ENCODE data around the gene DICER1.

DICER1 gene

GRCh38 chr14:95037273-95037672 lies 120.1 kb downstream of the DICER1 start:
- no peak for DNase-seq (ENCODE audit: low spot score)
